ENCODE data around the gene ZNF319. TPM values are rescaled to one million over a fixed set of nuclear protein-coding genes. Genes with fewer than 3 reads are reported as not detected.

ZNF319 gene
- total and polyA plus RNA-seq, 2 of the 4 experiments (the other 2 are of a cell fraction): 0.90 to 6.3 TPM

DNA sequence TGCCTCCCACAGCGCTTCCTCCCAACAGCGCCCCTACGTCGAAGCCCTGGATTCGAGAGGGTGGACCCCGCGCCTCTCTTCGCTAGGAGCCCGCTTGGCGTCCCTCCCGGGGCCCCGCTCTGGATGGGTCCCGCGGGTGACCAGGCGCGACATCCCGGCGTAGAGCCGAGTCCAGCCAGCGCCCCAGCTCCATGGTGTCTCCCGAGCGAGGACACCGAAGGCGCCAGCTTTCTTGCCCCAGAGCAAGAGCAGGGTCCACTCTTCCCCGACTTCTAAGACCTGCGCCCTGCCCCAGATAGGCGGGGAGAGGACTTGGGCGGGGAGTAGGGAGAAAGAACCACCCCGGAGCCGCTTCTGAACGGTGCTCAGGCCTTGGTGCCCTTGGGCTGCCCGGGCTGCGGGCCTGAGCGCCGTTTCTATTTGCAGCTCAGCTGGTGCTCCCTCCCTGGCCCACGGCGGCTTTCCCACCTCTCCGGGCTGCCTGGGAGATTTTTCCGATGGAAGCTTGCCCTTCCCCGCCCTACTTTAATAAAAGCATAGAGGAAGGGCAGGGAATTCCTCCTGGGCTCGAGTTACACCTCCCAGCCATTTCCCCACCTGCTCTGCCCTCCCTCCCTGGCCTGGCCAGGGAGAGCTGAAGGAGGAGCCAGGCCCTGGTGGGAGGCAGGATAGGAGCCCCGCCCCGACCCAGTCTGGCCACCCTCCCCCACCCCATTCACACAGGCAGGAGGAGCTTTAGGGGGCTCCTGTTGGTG lies 26.9 kb upstream of the ZNF319 start (continued):
- TF ChIP-seq CEBPB (IDR thresholded peaks at IDR 0.05; ENCODE audit: low read depth, low read length): no peak

DNA sequence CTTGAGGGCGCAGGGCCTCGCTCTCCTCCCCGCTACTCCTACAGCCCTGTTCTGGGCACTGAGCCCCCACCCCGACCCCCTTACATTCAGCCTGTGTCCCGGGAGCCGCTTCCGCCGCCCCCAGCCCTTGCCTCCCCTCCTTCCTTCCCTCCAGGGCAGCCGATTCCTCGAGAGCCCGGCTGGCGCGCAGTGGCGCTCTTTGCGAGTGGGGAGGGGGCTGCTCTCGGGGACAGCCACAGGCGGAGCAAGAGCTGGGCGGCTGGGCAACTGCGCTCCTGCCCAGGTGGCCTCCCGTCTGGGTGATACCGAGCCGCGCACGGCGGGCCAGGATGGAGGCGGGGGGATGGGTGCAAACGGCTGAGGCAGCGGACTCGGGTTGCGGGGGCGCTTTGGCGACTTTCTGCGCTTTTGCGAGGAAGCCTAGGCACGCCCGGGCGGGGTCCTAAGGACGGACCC lies 26.3 kb upstream of the ZNF319 start:
- POLR2A ChIA-PET (ENCODE audit: unreplicated experiment): no interaction called here
- no peak overlapping the region for H3K23ac ChIP-seq (ENCODE audit: low read depth, low read length)

More for the DNA sequence above, 26.3 kb upstream of the ZNF319 start:
- dilution Hi-C loops (cut with HindIII; ENCODE audit: low sequenced_read_pairs, unreplicated experiment) (no loop called here), intact Hi-C loops (cut with micrococcal nuclease) (no loop called here), in situ Hi-C loops (cut with MboI; ENCODE audit: low sequenced_read_pairs) (no loop called here)
- Histone ChIP-seq H3K27ac (ENCODE audit: insufficient read depth, low read length) (no peak overlapping the region), H3K9me3 (ENCODE audit: control insufficient read depth, insufficient read depth, low read length) (no peaks in the 10 kb centered on the region), H3K27me3 (ENCODE audit: control insufficient read depth, insufficient read depth, low read length) (peaks cover 36% of the 10 kb centered on the region), H3K79me1 (ENCODE audit: low read depth in 1 of 2, low read length in 2 of 2) (no peaks in the 10 kb centered on the region), H3K18ac (ENCODE audit: low read depth, low read length) (no peak overlapping the region), H3K36me3 (ENCODE audit: control insufficient read depth, insufficient read depth, low read length) (no peaks in the 10 kb centered on the region), H4K8ac (ENCODE audit: low read depth in 2 of 2, low read length in 2 of 2) (no peak overlapping the region), H3K9ac (ENCODE audit: low read depth, low read length) (no peak overlapping the region), H3K14ac (replicated peaks; ENCODE audit: low read depth, low read length) (no peak overlapping the region), H2AK5ac (ENCODE audit: low read depth, low read length) (no peak overlapping the region), H3K4me3 (ENCODE audit: insufficient read depth, low read depth, low read length) (peak overlapping the region; percentile 61; the same call in 1 of the 2 replicates), H3K4me2 (ENCODE audit: low read depth, low read length) (peak overlapping the region; percentile 76; the same call in 1 of the 2 replicates), H4K91ac (ENCODE audit: insufficient read depth, low read depth, low read length) (no peak overlapping the region), H3K4ac (ENCODE audit: low read depth, low read length) (no peak overlapping the region), H2BK5ac (ENCODE audit: low read depth, low read length, poor library complexity, severe bottlenecking) (no peak overlapping the region), H2BK120ac (ENCODE audit: low read depth, low read length) (no peak overlapping the region), H3K9me1 (ENCODE audit: insufficient read depth, low read length) (peaks cover 4% of the 10 kb centered on the region; the same call in 1 of the 2 replicates), H3K56ac (ENCODE audit: extremely low read depth, insufficient read depth, low read length) (no peak overlapping the region), H2BK20ac (ENCODE audit: low read depth, low read length) (no peak overlapping the region), H3K4me1 (ENCODE audit: control insufficient read depth, insufficient read depth, low read length) (peaks cover 14% of the 10 kb centered on the region), H4K5ac (ENCODE audit: low read depth, low read length) (no peak overlapping the region), H4K20me1 (ENCODE audit: insufficient read depth, low read length) (peaks cover 9% of the 10 kb centered on the region; the same call in 1 of the 2 replicates), H2AFZ (replicated peaks; ENCODE audit: low read length, poor library complexity) (peak overlapping the region; percentile 95), H2AK9ac (replicated peaks; ENCODE audit: low read depth, low read length, poor library complexity) (no peak overlapping the region), H2BK15ac (ENCODE audit: low read depth, low read length) (no peak overlapping the region)
- no peak for ATAC-seq (ENCODE audit: low read depth)
- CTCF ChIA-PET: interaction anchor here (0.5 to 1.5 kb wide), 2 partner anchors 95 to 156 kb away, joined by 3 to 7 read pairs; no protein-coding TSS in a partner anchor
- 1% methylated on average over 16 of the region's 38 CpGs; no CpG with 5 or more reads in 1 of the 2 experiments for WGBS, 2 experiments (ENCODE audit: extremely low coverage in 2 of 2, insufficient read length in 1 of 2)
- BruUV-seq (replicated peaks): no TSS peak
- no peak for DNase-seq
- TF ChIP-seq BHLHE40 (IDR thresholded peaks at IDR 0.05; ENCODE audit: low read depth, low read length) (no peak), POLR2A (IDR thresholded peaks at IDR 0.05; ENCODE audit: low read depth, low read length) (no peak), RCOR1 (IDR thresholded peaks at IDR 0.05; ENCODE audit: insufficient replicate concordance, low read length) (no peak), MAZ (IDR thresholded peaks at IDR 0.05; ENCODE audit: borderline replicate concordance, low read depth, low read length) (no peak), FOS (IDR thresholded peaks at IDR 0.05; ENCODE audit: low read depth, low read length) (no peak), RAD21 (IDR thresholded peaks at IDR 0.05; ENCODE audit: low read length) (no peak), NFE2L2 (IDR thresholded peaks at IDR 0.05; ENCODE audit: low read depth, low read length) (no peak), MAFK (IDR thresholded peaks at IDR 0.05; ENCODE audit: low read depth, low read length) (no peak), CHD1 (IDR thresholded peaks at IDR 0.05; ENCODE audit: low read depth, low read length) (no peak), CEBPB (IDR thresholded peaks at IDR 0.05; ENCODE audit: low read depth, low read length) (no peak), SMC3 (IDR thresholded peaks at IDR 0.05; ENCODE audit: low read depth, low read length) (no peak), RFX5 (IDR thresholded peaks at IDR 0.05; ENCODE audit: low read depth, low read length) (no peak)
- TF ChIP-seq, protein P1, sequence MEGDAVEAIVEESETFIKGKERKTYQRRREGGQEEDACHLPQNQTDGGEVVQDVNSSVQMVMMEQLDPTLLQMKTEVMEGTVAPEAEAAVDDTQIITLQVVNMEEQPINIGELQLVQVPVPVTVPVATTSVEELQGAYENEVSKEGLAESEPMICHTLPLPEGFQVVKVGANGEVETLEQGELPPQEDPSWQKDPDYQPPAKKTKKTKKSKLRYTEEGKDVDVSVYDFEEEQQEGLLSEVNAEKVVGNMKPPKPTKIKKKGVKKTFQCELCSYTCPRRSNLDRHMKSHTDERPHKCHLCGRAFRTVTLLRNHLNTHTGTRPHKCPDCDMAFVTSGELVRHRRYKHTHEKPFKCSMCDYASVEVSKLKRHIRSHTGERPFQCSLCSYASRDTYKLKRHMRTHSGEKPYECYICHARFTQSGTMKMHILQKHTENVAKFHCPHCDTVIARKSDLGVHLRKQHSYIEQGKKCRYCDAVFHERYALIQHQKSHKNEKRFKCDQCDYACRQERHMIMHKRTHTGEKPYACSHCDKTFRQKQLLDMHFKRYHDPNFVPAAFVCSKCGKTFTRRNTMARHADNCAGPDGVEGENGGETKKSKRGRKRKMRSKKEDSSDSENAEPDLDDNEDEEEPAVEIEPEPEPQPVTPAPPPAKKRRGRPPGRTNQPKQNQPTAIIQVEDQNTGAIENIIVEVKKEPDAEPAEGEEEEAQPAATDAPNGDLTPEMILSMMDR (conservative IDR thresholded peaks at IDR 0.05; ENCODE audit: low read depth, low read length): no peak
- TF ChIP-seq, protein P2, sequence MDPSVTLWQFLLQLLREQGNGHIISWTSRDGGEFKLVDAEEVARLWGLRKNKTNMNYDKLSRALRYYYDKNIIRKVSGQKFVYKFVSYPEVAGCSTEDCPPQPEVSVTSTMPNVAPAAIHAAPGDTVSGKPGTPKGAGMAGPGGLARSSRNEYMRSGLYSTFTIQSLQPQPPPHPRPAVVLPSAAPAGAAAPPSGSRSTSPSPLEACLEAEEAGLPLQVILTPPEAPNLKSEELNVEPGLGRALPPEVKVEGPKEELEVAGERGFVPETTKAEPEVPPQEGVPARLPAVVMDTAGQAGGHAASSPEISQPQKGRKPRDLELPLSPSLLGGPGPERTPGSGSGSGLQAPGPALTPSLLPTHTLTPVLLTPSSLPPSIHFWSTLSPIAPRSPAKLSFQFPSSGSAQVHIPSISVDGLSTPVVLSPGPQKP (IDR thresholded peaks at IDR 0.05; ENCODE audit: borderline replicate concordance, low read depth, low read length): no peak
